ENCODE data around the gene TNFRSF25. TPM values are rescaled to one million over a fixed set of nuclear protein-coding genes. Genes with fewer than 3 reads are reported as not detected.

Gene TNFRSF25
- total and polyA plus RNA-seq, 2 of the 8 experiments (the other 6 are each of a cell fraction or from before 2014, with no cell fraction given), result 10.7 to 19.5 TPM

- H3K9me3 ChIP-seq (ENCODE audit: insufficient read depth in 2 of 2, low read depth in 1 of 2, low read length in 1 of 2), result no peaks in the 10 kb centered on the region
- no peak overlapping the region for H3K14ac ChIP-seq (ENCODE audit: insufficient read length)
- no peak overlapping the region for H3K9ac ChIP-seq (replicated peaks in 1 of 4; ENCODE audit: extremely low read depth in 1 of 4, low read depth in 3 of 4, low read length in 3 of 4)
- no peak overlapping the region for H2BK120ac ChIP-seq (replicated peaks; ENCODE audit: low read depth, low read length)
- no peaks in the 10 kb centered on the region for H3K79me2 ChIP-seq (ENCODE audit: control insufficient read depth in 1 of 2, insufficient read depth in 2 of 2, low read length in 2 of 2)
- no peak overlapping the region for H2AK5ac ChIP-seq (ENCODE audit: low read depth, low read length)
- H3K27ac ChIP-seq (ENCODE audit: low read depth, low read length), result no peak overlapping the region
- no peak overlapping the region for H2BK5ac ChIP-seq (ENCODE audit: low read depth, low read length)
- H2BK20ac ChIP-seq (ENCODE audit: low read length), result no peak overlapping the region
- peaks cover 0 to 31% (median 20%) of the 10 kb centered on the region in 4 experiments; a peak in 5 of 7 replicates for H3K27me3 ChIP-seq (replicated peaks in 1 of 4; ENCODE audit: control insufficient read depth in 3 of 4, extremely low read depth in 1 of 4, insufficient read depth in 3 of 4, low read length in 3 of 4)
- H4K91ac ChIP-seq (replicated peaks; ENCODE audit: insufficient read length, low read length), result no peak overlapping the region
- CTCF ChIA-PET (ENCODE audit: partially characterized antibody), result interaction anchor here (0.7 to 10.2 kb wide), 5 partner anchors 8 to 23 kb away, joined by 3 to 107 read pairs (median 21); no protein-coding TSS in a partner anchor
- POLR2A ChIA-PET (ENCODE audit: partially characterized antibody), result interaction anchor here (1.0 to 1.5 kb wide), 2 partner anchors 11 to 12 kb away, joined by 3 to 4 read pairs; no protein-coding TSS in a partner anchor
- H3K18ac ChIP-seq (ENCODE audit: extremely low read depth, low read length), result no peak overlapping the region
- no peak overlapping the region for H2BK12ac ChIP-seq (ENCODE audit: low read depth, low read length)
- WGBS, 2 experiments (ENCODE audit: extremely low coverage in 1 of 2, insufficient coverage in 1 of 2, insufficient read length in 1 of 2, insufficient replicate concordance in 2 of 2, low coverage in 1 of 2, low lambda C conversion rate in 2 of 2, missing lambda C conversion rate in 1 of 2), result 67% methylated on average over 12 of the region's 20 CpGs; no CpG with 5 or more reads in 1 of the 2 experiments
- no peak overlapping the region for H4K5ac ChIP-seq (ENCODE audit: insufficient read length, low read depth, low read length)
- no peak overlapping the region; the same call in 1 of the 2 replicates for H4K8ac ChIP-seq (ENCODE audit: extremely low read depth, insufficient read depth, low read length)
- H2AFZ ChIP-seq (ENCODE audit: low read length), result no peak overlapping the region
- H3K4ac ChIP-seq (replicated peaks; ENCODE audit: insufficient read length, low read depth, low read length), result no peak overlapping the region
- peaks cover 0 to 27% (median 14%) of the 10 kb centered on the region in 4 experiments; a peak in 6 of 7 replicates for H3K4me1 ChIP-seq (replicated peaks in 1 of 4; ENCODE audit: control insufficient read depth in 3 of 4, insufficient read depth in 4 of 4, low read length in 3 of 4)
- peaks cover 4% of the 10 kb centered on the region in 2 experiments for H4K20me1 ChIP-seq (replicated peaks in 1 of 2; ENCODE audit: control insufficient read depth in 1 of 2, insufficient read depth in 2 of 2, low read length in 2 of 2)
- no peak overlapping the region for H3K23ac ChIP-seq (ENCODE audit: insufficient read length)
- H3K4me2 ChIP-seq (ENCODE audit: insufficient read depth in 1 of 2, low read depth in 2 of 2, low read length in 2 of 2), result peak overlapping the region; percentile 87 to 99
- peaks cover 12% of the 10 kb centered on the region; the same call in 1 of the 2 replicates for H3K23me2 ChIP-seq (ENCODE audit: low read depth, low read length)
- FAIRE-seq, result no peak
- no peaks in the 10 kb centered on the region for H3K36me3 ChIP-seq (ENCODE audit: control insufficient read depth in 2 of 4, insufficient read depth in 4 of 4, low read length in 3 of 4)
- H3K79me1 ChIP-seq (ENCODE audit: low read depth, low read length), result no peaks in the 10 kb centered on the region; the same call in 1 of the 2 replicates
- no peak overlapping the region for H3K56ac ChIP-seq (replicated peaks; ENCODE audit: insufficient read length, low read depth, low read length)
- H2BK15ac ChIP-seq (ENCODE audit: low read length), result no peak overlapping the region
- TF ChIP-seq ATF3 (IDR thresholded peaks at IDR 0.05; ENCODE audit: insufficient read depth, low read depth, low read length), result no peak
- no peak for TF ChIP-seq HDAC6 (IDR thresholded peaks at IDR 0.05; ENCODE audit: low read depth, low read length)
- TF ChIP-seq KDM5A (IDR thresholded peaks at IDR 0.05; ENCODE audit: low read length), result no peak
- no peak for TF ChIP-seq JUND (IDR thresholded peaks at IDR 0.05; ENCODE audit: low read length)
- TF ChIP-seq SIN3A (conservative IDR thresholded peaks at IDR 0.05 in 1 of 2, IDR thresholded peaks at IDR 0.05 in 1 of 2; ENCODE audit: low read depth in 1 of 2, low read length in 2 of 2), result no peak
- no peak for TF ChIP-seq NANOG (IDR thresholded peaks at IDR 0.05; ENCODE audit: insufficient read depth, low read depth, low read length, poor library complexity, severe bottlenecking)
- TF ChIP-seq CBX5 (IDR thresholded peaks at IDR 0.05; ENCODE audit: low read depth, low read length), result no peak
- TF ChIP-seq EZH2 (IDR thresholded peaks at IDR 0.05; ENCODE audit: low read depth, low read length, severe bottlenecking), result no peak
- peak overlapping the region; percentile 37 to 70 (median 52); a peak in 6 of 8 replicates for H3K4me3 ChIP-seq (ENCODE audit: extremely low read depth in 1 of 4, insufficient read depth in 2 of 4, low read depth in 3 of 4, low read length in 4 of 4)
- DNase-seq (ENCODE audit: low read depth in 1 of 2, low spot score in 2 of 2), result no peak
Measured at GRCh38 chr1:6497867-6498575, 32.0 kb upstream of the TNFRSF25 start.

Measured in H1 (cell line).